Stimulated activated naive CD4-positive, alpha-beta T cell (primary cell): ENCODE results near the gene HIGD2A.
A peak's percentile ranks its signal among the peaks of the same experiment; 100 is the strongest.

Experiments
- DNase-seq, 6 experiments: peaks; one replicate each; lab custom pipeline; 2025; lab: John Stamatoyannopoulos, UW

The HIGD2A gene

GRCh38 chr5:176369934-176370711 is 18.4 kb upstream of the HIGD2A start:
- no peak for DNase-seq

GRCh38 chr5:176371621-176372539 is 16.7 kb upstream of the HIGD2A start:
- DNase-seq = no peak

- DNase-seq = no peak
Observed at GRCh38 chr5:176373100-176373818, 15.3 kb upstream of the HIGD2A start.

- DNase-seq = no peak
Observed at GRCh38 chr5:176379881-176380280, 8.7 kb upstream of the HIGD2A start.

- no peak for DNase-seq
Observed at GRCh38 chr5:176381423-176381822, 7.1 kb upstream of the HIGD2A start.

GRCh38 chr5:176381979-176382378 is 6.6 kb upstream of the HIGD2A start:
- no peak for DNase-seq

- DNase-seq = no peak
Observed at GRCh38 chr5:176382721-176383120, 5.8 kb upstream of the HIGD2A start.

- no peak for DNase-seq
Observed at GRCh38 chr5:176383248-176383905, 5.2 kb upstream of the HIGD2A start.

GRCh38 chr5:176383961-176384360 is 4.6 kb upstream of the HIGD2A start:
- DNase-seq = no peak

GRCh38 chr5:176384366-176384930 is 4.1 kb upstream of the HIGD2A start:
- DNase-seq = no peak

GRCh38 chr5:176384991-176385390 is 3.6 kb upstream of the HIGD2A start:
- no peak for DNase-seq

- no peak for DNase-seq
Observed at GRCh38 chr5:176386491-176386890, 2.1 kb upstream of the HIGD2A start.

GRCh38 chr5:176387384-176387925 is 1.1 kb upstream of the HIGD2A start:
- no peak for DNase-seq

- no peak for DNase-seq
Observed at GRCh38 chr5:176388003-176388443, 528 bp upstream of the HIGD2A start.

GRCh38 chr5:176389135-176390123 is 878 bp downstream of the HIGD2A start:
- peak in 1 of 6 experiments; percentile 79 for DNase-seq

GRCh38 chr5:176391479-176391878 is 2.9 kb downstream of the HIGD2A start:
- DNase-seq = no peak

- no peak for DNase-seq
Observed at GRCh38 chr5:176391999-176392398, 3.4 kb downstream of the HIGD2A start.

GRCh38 chr5:176392526-176392925 is 4.0 kb downstream of the HIGD2A start:
- DNase-seq = no peak

- DNase-seq = no peak
Observed at GRCh38 chr5:176394096-176394495, 5.5 kb downstream of the HIGD2A start.
